Fibroblast of villous mesenchyme (primary cell): ENCODE results near the gene ATG9B. TPM values are rescaled to one million over a fixed set of nuclear protein-coding genes. Genes with fewer than 3 reads are reported as not detected.
A peak's percentile ranks its signal among the peaks of the same experiment; 100 is the strongest.

Experiments used
- DNase-seq: peaks from one replicate; pipeline ENCODE4 v3.0.0-alpha.2; 2010; ENCODE audit warnings: low read depth
- H3K4me3 ChIP-seq: 2 replicates; pipeline ENCODE4 v1.5.1; 2011; ENCODE audit warnings: low read depth, mild to moderate bottlenecking, low read length
- CTCF ChIP-seq: IDR thresholded peaks from 2 replicates; pipeline ENCODE4 v1.5.1; 2012; ENCODE audit warnings: low read depth, mild to moderate bottlenecking, low read length; ENCODE audit not compliant: insufficient read depth
- total RNA-seq: library from RNA; depleted of rRNA; stranded (reverse); fragments of >200 nt; gene quantifications from 2 replicates; pipeline ENCODE4 v1.2.3, GENCODE V29; 2012

The ATG9B gene
- total RNA-seq, 1 donor, result under 0.01 TPM

- peak; percentile 84 for DNase-seq
- TF ChIP-seq CTCF, result no peak
- no peak overlapping the region for H3K4me3 ChIP-seq
These were observed 26.8 kb upstream of the ATG9B start for GRCh38 chr7:151051108-151051507.

- TF ChIP-seq CTCF, result no peak
- no peak for DNase-seq
- H3K4me3 ChIP-seq, result no peak overlapping the region
These were observed 24.7 kb upstream of the ATG9B start for GRCh38 chr7:151048911-151049463.

GRCh38 chr7:151047976-151048815, 23.9 kb upstream of the ATG9B start, which contains the start of gene ASIC3:
TSS of gene ASIC3 (plus strand) at chr7:151048531. CDS start at chr7:151048886, 355 bp downstream.
- TF ChIP-seq CTCF, result no peak
- no peak within 1 kb of the TSS for H3K4me3 ChIP-seq
- DNase-seq, result no peak

- TF ChIP-seq CTCF, result no peak
- no peak overlapping the region for H3K4me3 ChIP-seq
- peak; percentile 93 for DNase-seq
These were observed 22.6 kb upstream of the ATG9B start for GRCh38 chr7:151046603-151047573.

DNA sequence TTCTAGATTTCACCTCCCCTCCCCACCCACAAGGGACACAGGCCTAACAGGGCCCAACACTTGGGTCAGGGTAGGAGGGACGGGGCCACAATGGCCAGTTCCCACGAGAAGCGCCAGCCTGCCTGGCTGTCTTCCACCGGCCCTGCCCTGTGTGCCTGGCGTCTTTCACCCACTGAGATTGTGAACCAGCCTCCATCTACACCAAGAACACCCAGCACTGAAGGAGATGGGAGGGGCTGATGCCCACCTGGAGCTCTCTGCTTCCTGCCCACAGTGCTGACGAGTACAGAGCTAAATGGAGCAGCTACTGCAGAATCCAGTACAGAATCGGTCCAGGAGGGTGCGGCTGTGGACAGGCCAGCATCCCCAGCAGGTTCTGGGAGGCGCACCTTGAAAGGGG, 21.7 kb upstream of the ATG9B start:
- H3K4me3 ChIP-seq, result no peak overlapping the region
- DNase-seq, result no peak
- TF ChIP-seq CTCF, result no peak

DNA sequence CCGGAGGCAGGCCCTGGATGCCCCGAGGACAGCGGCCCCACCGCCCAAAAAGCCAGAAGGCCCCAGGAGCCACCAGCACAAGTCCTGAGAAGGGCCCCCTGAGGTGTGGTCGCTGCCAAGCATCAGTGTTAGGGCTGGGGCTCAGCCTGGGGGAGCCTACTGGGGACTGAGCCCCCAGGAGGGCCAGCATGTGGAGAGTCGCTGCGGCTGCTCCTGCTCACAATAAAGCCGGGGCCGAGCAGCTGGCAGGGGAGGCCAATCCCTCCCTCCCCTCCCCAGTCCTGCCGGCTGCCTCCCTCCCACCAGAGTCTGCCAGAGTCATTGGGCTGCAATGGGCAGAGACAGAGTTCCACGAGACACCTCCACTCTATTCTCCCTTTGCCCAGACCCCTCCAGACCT, 21.0 kb upstream of the ATG9B start:
- no peak for DNase-seq
- no peak overlapping the region for H3K4me3 ChIP-seq
- TF ChIP-seq CTCF, result no peak
